ENCODE data around the gene UPK2. TPM values are rescaled to one million over a fixed set of nuclear protein-coding genes. Genes with fewer than 3 reads are reported as not detected.
A peak's percentile ranks its signal among the peaks of the same experiment; 100 is the strongest.

The UPK2 gene
- total RNA-seq, 1 donor from 2014 or later: not detected

DNA sequence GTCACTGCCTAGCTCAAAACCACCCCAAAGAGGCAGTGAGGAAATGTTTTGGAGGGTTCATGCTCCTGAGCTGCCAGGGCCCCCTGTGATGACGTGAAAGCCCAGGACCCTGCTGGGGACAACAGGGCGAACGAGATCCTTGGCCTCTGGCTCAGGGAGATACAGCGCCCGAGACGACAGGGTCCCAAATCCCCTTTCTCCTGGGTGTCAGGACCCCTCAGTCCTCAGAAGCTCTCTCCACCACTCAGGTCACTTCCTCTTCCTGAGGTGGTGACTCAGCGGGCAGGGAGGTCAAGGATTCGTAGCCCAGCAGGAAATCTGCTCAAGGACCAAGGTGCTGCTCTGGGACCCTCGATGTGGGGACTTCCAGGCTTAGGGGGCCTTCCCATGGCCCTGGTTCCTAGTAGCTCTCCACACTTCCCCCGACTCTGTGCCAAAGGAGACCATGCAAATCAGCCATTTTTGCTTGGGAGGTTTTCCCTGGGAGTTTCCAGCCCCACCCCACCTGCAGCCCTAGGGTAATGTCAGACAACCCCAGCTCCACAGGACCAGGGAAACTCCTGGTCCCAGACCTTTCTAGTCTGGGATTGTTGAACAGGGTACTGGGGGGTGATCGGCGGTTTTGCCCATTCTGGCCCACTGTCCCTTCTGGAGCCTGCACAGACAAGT, 43.2 kb upstream of the UPK2 start:
- H3K36me3 Mint-ChIP-seq (ENCODE audit: low read depth): no peaks in the 10 kb centered on the region
- peak overlapping the region; percentile 98 for H3K27ac Mint-ChIP-seq (ENCODE audit: unreplicated experiment)
- H3K4me3 Mint-ChIP-seq: peak overlapping the region; percentile 65
- TF ChIP-seq CTCF (conservative IDR thresholded peaks at IDR 0.05): no peak
- DNase-seq (ENCODE audit: low read depth, low spot score): no peak
- no peaks in the 10 kb centered on the region for H3K27me3 Mint-ChIP-seq (ENCODE audit: low read depth)
- H3K4me1 Mint-ChIP-seq: peaks cover 71% of the 10 kb centered on the region
- H3K9me3 Mint-ChIP-seq: no peaks in the 10 kb centered on the region

- H3K4me1 Mint-ChIP-seq: peaks cover 78% of the 10 kb centered on the region
- no peak for TF ChIP-seq CTCF (conservative IDR thresholded peaks at IDR 0.05)
- H3K27ac Mint-ChIP-seq (ENCODE audit: unreplicated experiment): no peak overlapping the region
- no peaks in the 10 kb centered on the region for H3K27me3 Mint-ChIP-seq (ENCODE audit: low read depth)
- no peaks in the 10 kb centered on the region for H3K9me3 Mint-ChIP-seq
- peak overlapping the region; percentile 65 for H3K4me3 Mint-ChIP-seq
- DNase-seq (ENCODE audit: low read depth, low spot score): no peak
- H3K36me3 Mint-ChIP-seq (ENCODE audit: low read depth): no peaks in the 10 kb centered on the region
These were observed 42.5 kb upstream of the UPK2 start for GRCh38 chr11:118913411-118914125.

- H3K27ac Mint-ChIP-seq (ENCODE audit: unreplicated experiment): peak overlapping the region; percentile 67
- peaks cover 78% of the 10 kb centered on the region for H3K4me1 Mint-ChIP-seq
- H3K9me3 Mint-ChIP-seq: no peaks in the 10 kb centered on the region
- no peak for DNase-seq (ENCODE audit: low read depth, low spot score)
- H3K4me3 Mint-ChIP-seq: peak overlapping the region; percentile 16
- no peak for TF ChIP-seq CTCF (conservative IDR thresholded peaks at IDR 0.05)
- no peaks in the 10 kb centered on the region for H3K36me3 Mint-ChIP-seq (ENCODE audit: low read depth)
- H3K27me3 Mint-ChIP-seq (ENCODE audit: low read depth): no peaks in the 10 kb centered on the region
These were observed 41.8 kb upstream of the UPK2 start for GRCh38 chr11:118914178-118914918.

- Mint-ChIP-seq H3K4me3 (peak overlapping the region; percentile 16), H3K4me1 (peaks cover 81% of the 10 kb centered on the region), H3K27ac (ENCODE audit: unreplicated experiment) (no peak overlapping the region), H3K9me3 (no peaks in the 10 kb centered on the region), H3K27me3 (ENCODE audit: low read depth) (no peaks in the 10 kb centered on the region), H3K36me3 (ENCODE audit: low read depth) (no peaks in the 10 kb centered on the region)
- no peak for TF ChIP-seq CTCF (conservative IDR thresholded peaks at IDR 0.05)
- no peak for DNase-seq (ENCODE audit: low read depth, low spot score)
These were observed 41.1 kb upstream of the UPK2 start for GRCh38 chr11:118914987-118915386.

- H3K27ac Mint-ChIP-seq (ENCODE audit: unreplicated experiment): no peak overlapping the region
- H3K36me3 Mint-ChIP-seq (ENCODE audit: low read depth): no peaks in the 10 kb centered on the region
- H3K4me1 Mint-ChIP-seq: peaks cover 85% of the 10 kb centered on the region
- DNase-seq (ENCODE audit: low read depth, low spot score): no peak
- no peak for TF ChIP-seq CTCF (conservative IDR thresholded peaks at IDR 0.05)
- no peaks in the 10 kb centered on the region for H3K9me3 Mint-ChIP-seq
- peak overlapping the region; percentile 16 for H3K4me3 Mint-ChIP-seq
- no peaks in the 10 kb centered on the region for H3K27me3 Mint-ChIP-seq (ENCODE audit: low read depth)
These were observed 40.7 kb upstream of the UPK2 start for GRCh38 chr11:118915396-118915795.

All from neural crest cell (in vitro differentiated cells).